GM12891 (cell line): ENCODE results near the gene TMCC1.

Experiments used
- POU2F2 ChIP-seq: IDR thresholded peaks from 2 replicates; pipeline ENCODE4 v1.6.1; 2011; ENCODE audit warnings: low read depth, mild to moderate bottlenecking, control low read depth, low read length, moderate library complexity
- TAF1 ChIP-seq: IDR thresholded peaks from 2 replicates; pipeline ENCODE4 v1.6.1; 2011; ENCODE audit warnings: low read depth, low read length, control low read depth

- no peak for TF ChIP-seq TAF1
- no peak for TF ChIP-seq POU2F2
These were observed 260.5 kb downstream of the TMCC1 start for GRCh38 chr3:129632977-129633376.
